Central memory CD4-positive, alpha-beta T cell (primary cell): ENCODE measurements around the gene IZUMO1.
"Not testable (repeated sequence)": the region's sequence is repeated elsewhere in the genome, so short reads cannot be mapped to it uniquely, and the experiment has no call there.

Experiments used
- DNase-seq: peaks from one replicate; pipeline ENCODE4 v3.0.0; 2022

IZUMO1 gene

GRCh38 chr19:48713041-48713863 is 33.5 kb downstream of the IZUMO1 start:
- DNase-seq = no peak

GRCh38 chr19:48711106-48711662 is 35.5 kb downstream of the IZUMO1 start:
- DNase-seq = no peak

- DNase-seq = no peak
Measured at GRCh38 chr19:48708471-48708870, 38.2 kb downstream of the IZUMO1 start.

GRCh38 chr19:48705431-48705830 is 41.3 kb downstream of the IZUMO1 start:
- DNase-seq = no peak

- no peak for DNase-seq
Measured at GRCh38 chr19:48703316-48703715, 43.4 kb downstream of the IZUMO1 start.

- DNase-seq = no peak
Measured at GRCh38 chr19:48702701-48703100, 44.0 kb downstream of the IZUMO1 start.

GRCh38 chr19:48698046-48698445 is 48.7 kb downstream of the IZUMO1 start:
- no peak for DNase-seq

- no peak for DNase-seq
Measured at GRCh38 chr19:48696353-48697010, 50.2 kb downstream of the IZUMO1 start.

GRCh38 chr19:48695743-48696352 is 50.9 kb downstream of the IZUMO1 start, which contains the start of gene FUT2:
TSS of gene FUT2 (plus strand) at chr19:48695971. CDS start at chr19:48702957, 6,986 bp downstream.
- no peak for DNase-seq

GRCh38 chr19:48693629-48694028 is 53.1 kb downstream of the IZUMO1 start:
- DNase-seq = not testable (repeated sequence)
